ENCODE results near the gene STXBP1.
"Not testable (repeated sequence)": the region's sequence is repeated elsewhere in the genome, so short reads cannot be mapped to it uniquely, and the experiment has no call there.

- TF ChIP-seq CTCF (conservative IDR thresholded peaks at IDR 0.05); EZH2 (IDR thresholded peaks at IDR 0.05; ENCODE audit: low read depth): not testable (repeated sequence)
These were observed 34.9 kb upstream of the STXBP1 start for GRCh38 chr9:127577194-127577593.
